Aorta (tissue), 5 donors: Measurements from ENCODE around the gene PGAM2. TPM values are rescaled to one million over a fixed set of nuclear protein-coding genes. Genes with fewer than 3 reads are reported as not detected.

Experiments used
- ATAC-seq: fragments of 200-7000 bp; cut with Tn5 transposase; one replicate; pipeline ENCODE4 v1.9.1; 2022; ENCODE audit warnings: moderate library complexity; ENCODE audit not compliant: low FRiP score
- DNase-seq, 2 donors: peaks; one replicate each; pipeline ENCODE4 v3.0.0-alpha.2; 2020
- H3K27ac ChIP-seq, 2 donors: one replicate each; pipeline ENCODE4 v1.5.1; 2013; ENCODE audit warnings: low read length in 2 of 2, mild to moderate bottlenecking in 2 of 2, moderate library complexity in 2 of 2, control low read depth in 1 of 2, inconsistent platforms in 1 of 2, low read depth in 1 of 2
- H3K27me3 ChIP-seq, 2 donors: one replicate each; pipeline ENCODE4 v1.6.1; 2013; ENCODE audit warnings: control low read depth in 1 of 2, low read length in 1 of 2, mild to moderate bottlenecking in 1 of 2, moderate library complexity in 1 of 2; ENCODE audit not compliant: insufficient read depth in 2 of 2, control insufficient read depth in 1 of 2
- H3K36me3 ChIP-seq, 2 donors: one replicate each; pipeline ENCODE4 v1.6.1; 2013; ENCODE audit warnings: control low read depth in 1 of 2, low read length in 1 of 2, mild to moderate bottlenecking in 1 of 2; ENCODE audit not compliant: insufficient read depth in 2 of 2, control insufficient read depth in 1 of 2
- H3K4me1 ChIP-seq, 2 donors: one replicate each; pipeline ENCODE4 v1.6.1; 2013; ENCODE audit warnings: low read length in 2 of 2, control low read depth in 1 of 2, mild to moderate bottlenecking in 1 of 2, moderate library complexity in 1 of 2; ENCODE audit not compliant: insufficient read depth in 2 of 2, control insufficient read depth in 1 of 2
- H3K4me3 ChIP-seq, 2 donors: one replicate each; pipeline ENCODE4 v1.5.1; 2013; ENCODE audit warnings: low read length in 2 of 2, control low read depth in 1 of 2, mild to moderate bottlenecking in 1 of 2
- H3K9me3 ChIP-seq: one replicate; pipeline ENCODE4 v1.6.1; 2013; ENCODE audit warnings: mild to moderate bottlenecking, low read length; ENCODE audit not compliant: control insufficient read depth
- WGBS, 2 donors: extraction: QIAGEN DNeasy Blood & Tissue Kit; methylation state at CpG; one replicate each; pipeline ENCODE4 v1.1.7; 2013; 5-methylcytosine and 5-hydroxymethylcytosine counted together
- intact Hi-C, 2 donors: fragments of 100-400 bp; cut with DNase I; formaldehyde crosslinking; loops; one replicate each; pipeline versions ENCODE4 v1.14.2 to v1.15.0; 2022
- polyA plus RNA-seq, 2 donors: library from polyadenylated mRNA; stranded (reverse); fragments of 200-250 nt; gene quantifications; one replicate each; pipeline ENCODE4 v1.2.3, GENCODE V29; 2013
- total RNA-seq, 2 donors: library from RNA; stranded (reverse); fragmentation: NEBNext Ultra II Directional; extraction: Animal tissue kit (Norgen Biotek cat#: 25700); gene quantifications; one replicate each; pipeline ENCODE4 v1.2.1, GENCODE V29; 2021
- donor health status: healthy with polysubstance abuse.
- donor health status: Bipolar disorder and iron deficiency.
- donor health status: DM: no; HTN: no; CAD: no.
- donor health status: DM: no; HTN: no; CAD: no.
- donor health status: DM: yes; HTN: yes; CAD: no.

Gene PGAM2
- total and polyA plus RNA-seq, 4 donors, result 4.1 to 9.5 (median 6.4) TPM

- WGBS, 2 donors, result 85% methylated on average over 18 of the region's 18 CpGs
- ATAC-seq, result no peak
- no peaks in the 10 kb centered on the region for H3K27me3 ChIP-seq
- no peak overlapping the region for H3K4me3 ChIP-seq
- intact Hi-C loops, result loop anchor here in 1 of 2 donors (5.0 kb wide), 1 partner anchor 38 kb away; no protein-coding TSS in a partner anchor
- H3K9me3 ChIP-seq, result no peaks in the 10 kb centered on the region
- DNase-seq, result peak in 1 of 2 donors; percentile 53
- peaks cover 0 to 15% of the 10 kb centered on the region in 2 donors for H3K36me3 ChIP-seq
- H3K27ac ChIP-seq, result peak overlapping the region in 1 of 2 donors; percentile 22
- peaks cover 0 to 6% of the 10 kb centered on the region in 2 donors for H3K4me1 ChIP-seq
Measured at GRCh38 chr7:44109991-44110390, 44.6 kb upstream of the PGAM2 start.

GRCh38 chr7:44108768-44109750 is 43.7 kb upstream of the PGAM2 start:
- Histone ChIP-seq H3K27ac (peak overlapping the region in 1 of 2 donors; percentile 25), H3K4me3 (no peak overlapping the region), H3K27me3 (no peaks in the 10 kb centered on the region), H3K36me3 (peaks cover 0 to 15% of the 10 kb centered on the region in 2 donors), H3K9me3 (no peaks in the 10 kb centered on the region), H3K4me1 (peaks cover 0 to 6% of the 10 kb centered on the region in 2 donors)
- WGBS, 2 donors, result 79 to 82% methylated on average over 20 to 21 of the region's 21 CpGs
- peak in 1 of 2 donors; percentile 46 for DNase-seq
- intact Hi-C loops, result loop anchor here in 1 of 2 donors (5.0 kb wide), 1 partner anchor 37 kb away; no protein-coding TSS in a partner anchor
- no peak for ATAC-seq

GRCh38 chr7:44107961-44108767 is 42.8 kb upstream of the PGAM2 start:
- no peak overlapping the region for H3K4me3 ChIP-seq
- peaks cover 0 to 15% of the 10 kb centered on the region in 2 donors for H3K36me3 ChIP-seq
- ATAC-seq (no peak), DNase-seq (peak in 1 of 2 donors; percentile 36)
- peak overlapping the region in 1 of 2 donors; percentile 41 for H3K27ac ChIP-seq
- H3K4me1 ChIP-seq, result peaks cover 0 to 6% of the 10 kb centered on the region in 2 donors
- intact Hi-C loops, result loop anchor here (2.0 to 5.0 kb wide), 2 partner anchors 29 to 36 kb away; no protein-coding TSS in a partner anchor
- WGBS, 2 donors, result 81 to 84% methylated on average over 18 to 21 of the region's 21 CpGs
- no peaks in the 10 kb centered on the region for H3K9me3 ChIP-seq
- H3K27me3 ChIP-seq, result no peaks in the 10 kb centered on the region

- ATAC-seq (no peak), DNase-seq (peak in 1 of 2 donors; percentile 53)
- intact Hi-C loops, result loop anchor here (2.0 to 5.0 kb wide), 2 partner anchors 29 to 35 kb away; no protein-coding TSS in a partner anchor
- H3K36me3 ChIP-seq, result peaks cover 0 to 15% of the 10 kb centered on the region in 2 donors
- WGBS, 2 donors, result 78 to 82% methylated on average over 17 to 18 of the region's 18 CpGs
- no peaks in the 10 kb centered on the region for H3K27me3 ChIP-seq
- H3K4me1 ChIP-seq, result peaks cover 0 to 9% of the 10 kb centered on the region in 2 donors
- peak overlapping the region; percentile 69 to 89 for H3K27ac ChIP-seq
- H3K9me3 ChIP-seq, result no peaks in the 10 kb centered on the region
- no peak overlapping the region for H3K4me3 ChIP-seq
Measured at GRCh38 chr7:44107116-44107960, 42.0 kb upstream of the PGAM2 start.

- H3K4me3 ChIP-seq, result peak overlapping the region in 1 of 2 donors; percentile 80
- ATAC-seq (no peak), DNase-seq (peak in 1 of 2 donors; percentile 44)
- H3K27me3 ChIP-seq, result no peaks in the 10 kb centered on the region
- intact Hi-C loops, result loop anchor here (2.0 to 5.0 kb wide), 2 partner anchors 28 to 34 kb away; no protein-coding TSS in a partner anchor
- 69 to 70% methylated on average over 10 of the region's 10 CpGs for WGBS, 2 donors
- peak overlapping the region; percentile 69 to 89 for H3K27ac ChIP-seq
- peaks cover 0 to 9% of the 10 kb centered on the region in 2 donors for H3K4me1 ChIP-seq
- H3K36me3 ChIP-seq, result peaks cover 0 to 11% of the 10 kb centered on the region in 2 donors
- no peaks in the 10 kb centered on the region for H3K9me3 ChIP-seq
Measured at GRCh38 chr7:44106311-44107065, 41.1 kb upstream of the PGAM2 start.

- intact Hi-C loops, result loop anchor here (2.0 to 5.0 kb wide), 2 partner anchors 27 to 34 kb away; no protein-coding TSS in a partner anchor
- ATAC-seq (no peak), DNase-seq (no peak)
- no peaks in the 10 kb centered on the region for H3K27me3 ChIP-seq
- H3K4me1 ChIP-seq, result peaks cover 0 to 9% of the 10 kb centered on the region in 2 donors
- H3K36me3 ChIP-seq, result peaks cover 0 to 9% of the 10 kb centered on the region in 2 donors
- H3K27ac ChIP-seq, result peak overlapping the region; percentile 44 to 89
- WGBS, 2 donors, result 11 to 17% methylated on average over 2 of the region's 2 CpGs
- peak overlapping the region; percentile 4 to 80 for H3K4me3 ChIP-seq
- H3K9me3 ChIP-seq, result no peaks in the 10 kb centered on the region
Measured at GRCh38 chr7:44105832-44106231, 40.5 kb upstream of the PGAM2 start.
